HCT116 (cell line): ENCODE results near the gene MTUS2. TPM values are rescaled to one million over a fixed set of nuclear protein-coding genes. Genes with fewer than 3 reads are reported as not detected.

ENCODE experiments used
- ATAC-seq: fragments of 200-7000 bp; cut with Tn5 transposase; 2 replicates; pipeline ENCODE4 v1.9.1; 2020; ENCODE audit warnings: mild to moderate bottlenecking, moderate library complexity
- BruUV-seq: library from RNA; stranded (reverse); fragments of 400-500 nt; replicated peaks from 2 replicates; lab custom pipeline; 2021; lab: Mats Ljungman, UMichigan
- CTCF ChIA-PET: fragments of 300-600 bp; sonication (Branson Sonifier 250); formaldehyde crosslinking; loops from one replicate; lab custom pipeline; 2021; ENCODE audit warnings: antibody characterized with exemption; lab: Charles Lee
- POLR2A ChIA-PET: fragments of 300-600, 350-600 bp; sonication (Branson Sonifier 250); formaldehyde crosslinking; loops from one replicate; lab custom pipeline; 2021; ENCODE audit warnings: antibody characterized with exemption; lab: Charles Lee
- RAD21 ChIA-PET, 2 experiments: fragments of 300-600 bp; sonication (Branson Sonifier 250); formaldehyde crosslinking; loops; one replicate each; lab custom pipeline; 2023; ENCODE audit warnings: low total read pairs in 2 of 2; ENCODE audit not compliant: uncharacterized antibody in 2 of 2, unreplicated experiment in 2 of 2, low non-redundant PET in 1 of 2; lab: Charles Lee
- DNase-seq: peaks from one replicate; pipeline ENCODE4 v3.0.0-alpha.2; 2010; ENCODE audit warnings: low read depth, low spot score
- H2AFZ ChIP-seq: fragments of 200-600 bp; shearing (Covaris generic), sonication (generic); 2 replicates; pipeline ENCODE4 v1.6.1; 2017; ENCODE audit warnings: low read depth, mixed run types, mixed read lengths, antibody characterized with exemption, low read length; ENCODE audit not compliant: poor library complexity, severe bottlenecking
- H3K27ac ChIP-seq: 2 replicates; pipeline ENCODE4 v1.5.1; 2012; ENCODE audit warnings: low read depth, low read length
- H3K27me3 ChIP-seq: fragments of 200-600 bp; sonication (generic); 2 replicates; pipeline ENCODE4 v1.6.1; 2016; ENCODE audit warnings: mixed run types, low read length, mixed read lengths; ENCODE audit not compliant: insufficient read depth
- H3K36me3 ChIP-seq, 2 experiments: fragments of 200-500 bp in 1 of 2; fragments of 200-600 bp in 1 of 2; sonication (Bioruptor generic) in 1 of 2; sonication (generic) in 1 of 2; 2 replicates each; pipeline versions ENCODE4 v1.5.1 to v1.6.1; 2014 to 2016; ENCODE audit warnings: low read length in 2 of 2, inconsistent platforms in 1 of 2, mixed read lengths in 1 of 2, mixed run types in 1 of 2; ENCODE audit not compliant: insufficient read depth in 2 of 2, control insufficient read depth in 1 of 2
- H3K4me1 ChIP-seq, 2 experiments: fragments of 200-600 bp in 1 of 2; sonication (generic) in 1 of 2; 2 replicates each; pipeline versions ENCODE4 v1.5.1 to v1.6.1; 2012 to 2017; ENCODE audit warnings: low read length in 2 of 2, inconsistent platforms in 1 of 2, mild to moderate bottlenecking in 1 of 2, mixed read lengths in 1 of 2, mixed run types in 1 of 2, moderate library complexity in 1 of 2; ENCODE audit not compliant: insufficient read depth in 2 of 2, control insufficient read depth in 1 of 2
- H3K4me2 ChIP-seq: fragments of 200-600 bp; sonication (generic); 2 replicates; pipeline ENCODE4 v1.6.1; 2017; ENCODE audit warnings: mixed run types, low read length, mixed read lengths
- H3K4me3 ChIP-seq, 2 experiments: fragments of 200-600 bp in 1 of 2; sonication (generic) in 1 of 2; replicated peaks in 1 of 2; 2 replicates each; pipeline ENCODE4 v1.5.1; 2011 to 2016; ENCODE audit warnings: low read length in 2 of 2, control low read depth in 1 of 2, low read depth in 1 of 2, mild to moderate bottlenecking in 1 of 2, mixed read lengths in 1 of 2, mixed run types in 1 of 2
- H3K79me2 ChIP-seq: fragments of 200-600 bp; sonication (generic); 2 replicates; pipeline ENCODE4 v1.6.1; 2017; ENCODE audit warnings: mild to moderate bottlenecking, mixed run types, low read length, moderate library complexity, mixed read lengths; ENCODE audit not compliant: insufficient read depth
- H3K9ac ChIP-seq: fragments of 200-600 bp; sonication (generic); 2 replicates; pipeline ENCODE4 v1.6.1; 2016; ENCODE audit warnings: low read length, mixed read lengths
- H3K9me2 ChIP-seq: fragments of 200-600 bp; sonication (generic), shearing (Covaris generic); 2 replicates; pipeline ENCODE4 v1.6.1; 2017; ENCODE audit warnings: mixed run types, mild to moderate bottlenecking, moderate library complexity; ENCODE audit not compliant: insufficient read depth
- H3K9me3 ChIP-seq, 2 experiments: fragments of 200-500 bp in 1 of 2; fragments of 200-600 bp in 1 of 2; sonication (Bioruptor generic) in 1 of 2; sonication (generic) in 1 of 2; 2 replicates each; pipeline ENCODE4 v1.6.1; 2014 to 2017; ENCODE audit warnings: low read length in 2 of 2, mixed read lengths in 2 of 2, inconsistent platforms in 1 of 2, low read depth in 1 of 2, mild to moderate bottlenecking in 1 of 2, mixed run types in 1 of 2, moderate library complexity in 1 of 2; ENCODE audit not compliant: control insufficient read depth in 1 of 2, insufficient read depth in 1 of 2
- H4K20me1 ChIP-seq: fragments of 200-600 bp; sonication (generic), shearing (Covaris generic); 2 replicates; pipeline ENCODE4 v1.6.1; 2017; ENCODE audit warnings: mixed run types, mild to moderate bottlenecking, moderate library complexity; ENCODE audit not compliant: insufficient read depth
- ELF1 ChIP-seq: IDR thresholded peaks from 2 replicates; pipeline ENCODE4 v1.6.1; 2012; ENCODE audit warnings: low read depth, borderline replicate concordance
- EZH2phosphoT487 ChIP-seq: fragments of 200-600 bp; IDR thresholded peaks from 2 replicates; pipeline ENCODE4 v1.6.1; 2018; ENCODE audit warnings: antibody characterized with exemption, borderline replicate concordance
- JUND ChIP-seq: IDR thresholded peaks from 2 replicates; pipeline ENCODE4 v1.6.1; 2012
- RAD21 ChIP-seq: IDR thresholded peaks from 2 replicates; pipeline ENCODE4 v1.6.1; 2012; ENCODE audit warnings: low read depth, mild to moderate bottlenecking
- SIN3A ChIP-seq: IDR thresholded peaks from 2 replicates; pipeline ENCODE4 v1.6.1; 2012; ENCODE audit warnings: low read depth
- SRF ChIP-seq: IDR thresholded peaks from 2 replicates; pipeline ENCODE4 v1.6.1; 2012; ENCODE audit warnings: low read depth
- TCF7L2 ChIP-seq: IDR thresholded peaks from 2 replicates; pipeline ENCODE4 v1.7.0; 2011; ENCODE audit warnings: borderline replicate concordance, inconsistent platforms; ENCODE audit not compliant: insufficient read depth, insufficient read length; ENCODE audit errors: extremely low read depth
- ZFX ChIP-seq: fragments of 450-650 bp; IDR thresholded peaks from 2 replicates; pipeline ENCODE4 v1.6.1; 2017
- intact Hi-C: fragments of 100-400 bp; cut with micrococcal nuclease; formaldehyde crosslinking; loops from 2 replicates; pipeline ENCODE4 v1.10.0; 2022
- total RNA-seq: library from RNA; stranded (reverse); gene quantifications from one replicate; pipeline ENCODE4 v1.2.1, GENCODE V29; 2021; ENCODE audit not compliant: unreplicated experiment
- TF ChIP-seq, protein P1 (sequence below): IDR thresholded peaks from 2 replicates; pipeline ENCODE4 v1.6.1; 2011; ENCODE audit warnings: mild to moderate bottlenecking, low read length, moderate library complexity; ENCODE audit not compliant: insufficient replicate concordance; ENCODE audit errors: extremely low read depth
- TF ChIP-seq, protein P2 (sequence below): IDR thresholded peaks from 2 replicates; pipeline ENCODE4 v1.6.1; 2012
- TF ChIP-seq, protein P3 (sequence below), 3 experiments: fragments of 200-600 bp in 1 of 3; sonication (generic) in 1 of 3; IDR thresholded peaks in 2 of 3; conservative IDR thresholded peaks in 1 of 3; 2 replicates each; pipeline ENCODE4 v1.5.1; 2012 to 2017; ENCODE audit warnings: low read depth in 2 of 3, low read length in 2 of 3, antibody characterized with exemption in 1 of 3, borderline replicate concordance in 1 of 3, control low read depth in 1 of 3, mild to moderate bottlenecking in 1 of 3, mixed read lengths in 1 of 3, mixed run types in 1 of 3, moderate library complexity in 1 of 3; ENCODE audit not compliant: insufficient read depth in 1 of 3

The MTUS2 gene
- total RNA-seq, 1 experiment from 2014 or later, result 0.02 TPM

GRCh38 chr13:29271606-29272005 lies 451.5 kb downstream of the MTUS2 start (continued):
- TF ChIP-seq EZH2phosphoT487 (no peak), TCF7L2 (no peak), JUND (no peak)
- TF ChIP-seq, protein P1, sequence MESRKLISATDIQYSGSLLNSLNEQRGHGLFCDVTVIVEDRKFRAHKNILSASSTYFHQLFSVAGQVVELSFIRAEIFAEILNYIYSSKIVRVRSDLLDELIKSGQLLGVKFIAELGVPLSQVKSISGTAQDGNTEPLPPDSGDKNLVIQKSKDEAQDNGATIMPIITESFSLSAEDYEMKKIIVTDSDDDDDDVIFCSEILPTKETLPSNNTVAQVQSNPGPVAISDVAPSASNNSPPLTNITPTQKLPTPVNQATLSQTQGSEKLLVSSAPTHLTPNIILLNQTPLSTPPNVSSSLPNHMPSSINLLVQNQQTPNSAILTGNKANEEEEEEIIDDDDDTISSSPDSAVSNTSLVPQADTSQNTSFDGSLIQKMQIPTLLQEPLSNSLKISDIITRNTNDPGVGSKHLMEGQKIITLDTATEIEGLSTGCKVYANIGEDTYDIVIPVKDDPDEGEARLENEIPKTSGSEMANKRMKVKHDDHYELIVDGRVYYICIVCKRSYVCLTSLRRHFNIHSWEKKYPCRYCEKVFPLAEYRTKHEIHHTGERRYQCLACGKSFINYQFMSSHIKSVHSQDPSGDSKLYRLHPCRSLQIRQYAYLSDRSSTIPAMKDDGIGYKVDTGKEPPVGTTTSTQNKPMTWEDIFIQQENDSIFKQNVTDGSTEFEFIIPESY, result no peak

DNA sequence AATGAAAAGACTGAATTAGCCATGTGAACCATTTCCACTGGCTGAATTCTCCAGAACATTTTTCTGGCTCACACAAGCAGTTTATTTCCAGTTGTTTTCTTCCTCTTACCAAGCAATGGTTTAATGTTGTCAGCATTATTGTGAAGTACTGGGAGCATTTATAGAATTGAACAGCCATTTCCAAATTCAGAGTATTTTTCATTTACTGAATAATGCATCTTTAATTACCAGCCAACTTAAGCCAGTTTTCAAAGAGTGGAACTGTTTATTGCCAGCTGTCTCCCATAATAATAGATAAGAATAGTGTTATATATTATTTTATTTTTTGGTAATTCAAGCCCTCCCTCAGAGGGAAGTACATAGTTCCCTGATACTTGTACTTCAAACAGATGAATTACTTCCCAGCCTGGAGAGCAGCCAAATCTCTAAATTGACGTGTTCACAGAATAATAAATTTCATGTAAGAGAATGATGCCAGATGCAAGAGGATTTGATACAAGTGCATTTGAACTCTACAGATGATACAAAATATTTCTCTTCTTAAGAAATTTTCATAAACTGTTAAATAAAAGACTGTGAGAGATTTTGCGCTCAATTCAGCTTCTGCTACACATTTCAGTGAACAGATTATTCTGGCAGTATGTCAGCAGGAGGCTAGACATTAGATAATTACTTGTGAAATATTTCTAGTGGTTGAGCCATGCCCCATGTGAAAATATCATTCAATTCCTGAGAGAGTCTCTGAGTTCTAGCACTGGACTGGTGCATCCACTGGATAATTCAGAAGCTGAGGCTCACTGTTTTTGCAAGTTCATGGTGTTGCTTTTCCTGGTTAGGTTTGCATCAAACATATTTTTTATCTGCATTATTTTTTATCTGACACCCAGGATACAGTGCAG lies 459.5 kb downstream of the MTUS2 start:
- RAD21 ChIA-PET, result no interaction called here
- no peak overlapping the region for H2AFZ ChIP-seq
- no peak for ATAC-seq
- no peak overlapping the region for H3K4me3 ChIP-seq
- intact Hi-C loops, result no loop called here
- H3K9me2 ChIP-seq, result no peaks in the 10 kb centered on the region
- CTCF ChIA-PET, result no interaction called here
- H3K27ac ChIP-seq, result no peak overlapping the region
- H3K9ac ChIP-seq, result no peak overlapping the region
- no peaks in the 10 kb centered on the region for H3K4me1 ChIP-seq
- H3K36me3 ChIP-seq, result no peaks in the 10 kb centered on the region
- BruUV-seq, result no TSS peak
- no peak for DNase-seq
- POLR2A ChIA-PET, result no interaction called here
- no peak overlapping the region for H3K4me2 ChIP-seq
- no peak for TF ChIP-seq TCF7L2
- TF ChIP-seq, protein P2, sequence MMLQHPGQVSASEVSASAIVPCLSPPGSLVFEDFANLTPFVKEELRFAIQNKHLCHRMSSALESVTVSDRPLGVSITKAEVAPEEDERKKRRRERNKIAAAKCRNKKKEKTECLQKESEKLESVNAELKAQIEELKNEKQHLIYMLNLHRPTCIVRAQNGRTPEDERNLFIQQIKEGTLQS, result no peak
- TF ChIP-seq SRF, result no peak
- TF ChIP-seq, protein P3, sequence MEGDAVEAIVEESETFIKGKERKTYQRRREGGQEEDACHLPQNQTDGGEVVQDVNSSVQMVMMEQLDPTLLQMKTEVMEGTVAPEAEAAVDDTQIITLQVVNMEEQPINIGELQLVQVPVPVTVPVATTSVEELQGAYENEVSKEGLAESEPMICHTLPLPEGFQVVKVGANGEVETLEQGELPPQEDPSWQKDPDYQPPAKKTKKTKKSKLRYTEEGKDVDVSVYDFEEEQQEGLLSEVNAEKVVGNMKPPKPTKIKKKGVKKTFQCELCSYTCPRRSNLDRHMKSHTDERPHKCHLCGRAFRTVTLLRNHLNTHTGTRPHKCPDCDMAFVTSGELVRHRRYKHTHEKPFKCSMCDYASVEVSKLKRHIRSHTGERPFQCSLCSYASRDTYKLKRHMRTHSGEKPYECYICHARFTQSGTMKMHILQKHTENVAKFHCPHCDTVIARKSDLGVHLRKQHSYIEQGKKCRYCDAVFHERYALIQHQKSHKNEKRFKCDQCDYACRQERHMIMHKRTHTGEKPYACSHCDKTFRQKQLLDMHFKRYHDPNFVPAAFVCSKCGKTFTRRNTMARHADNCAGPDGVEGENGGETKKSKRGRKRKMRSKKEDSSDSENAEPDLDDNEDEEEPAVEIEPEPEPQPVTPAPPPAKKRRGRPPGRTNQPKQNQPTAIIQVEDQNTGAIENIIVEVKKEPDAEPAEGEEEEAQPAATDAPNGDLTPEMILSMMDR (IDR thresholded peaks at IDR 0.05 in 2 of 3, conservative IDR thresholded peaks at IDR 0.05 in 1 of 3; ENCODE audit: borderline replicate concordance in 1 of 3, insufficient read depth in 1 of 3, low read depth in 2 of 3, low read length in 2 of 3), result no peak
- TF ChIP-seq ZFX, result no peak
- TF ChIP-seq SIN3A, result no peak
- no peak for TF ChIP-seq RAD21
- no peak for TF ChIP-seq ELF1
- TF ChIP-seq, all 23 proteins: peak for 0
- Histone ChIP-seq H3K9me3 (no peaks in the 10 kb centered on the region), H3K27me3 (peaks cover 61% of the 10 kb centered on the region), H3K79me2 (no peaks in the 10 kb centered on the region), H4K20me1 (no peaks in the 10 kb centered on the region; the same call in 1 of the 2 replicates)
